Thoracic aorta (tissue), 2 donors: Measurements from ENCODE around the gene CRACDL. TPM values are rescaled to one million over a fixed set of nuclear protein-coding genes. Genes with fewer than 3 reads are reported as not detected.

Source experiments
- ATAC-seq: fragments of 150-250 bp; one replicate; pipeline ENCODE4 v1.8.0; 2017; ENCODE audit warnings: low read depth; ENCODE audit not compliant: insufficient number of reproducible peaks, low FRiP score
- DNase-seq: peaks from one replicate; pipeline ENCODE4 v3.0.0-alpha.2; 2020; ENCODE audit warnings: low spot score
- H3K27ac ChIP-seq, 2 donors: fragments of 200-600 bp; sonication (generic); 1 replicate in 1 of 2; 2 replicates in 1 of 2; pipeline ENCODE4 v1.5.1; 2016; ENCODE audit warnings: mild to moderate bottlenecking in 2 of 2, moderate library complexity in 2 of 2
- H3K27me3 ChIP-seq: fragments of 200-600 bp; sonication (generic); replicated peaks from 2 replicates; pipeline ENCODE4 v1.6.0; 2016; ENCODE audit warnings: mild to moderate bottlenecking; ENCODE audit not compliant: insufficient read depth
- H3K36me3 ChIP-seq: fragments of 200-600 bp; sonication (generic); one replicate; pipeline ENCODE4 v1.5.1; 2016
- H3K4me1 ChIP-seq, 2 donors: fragments of 200-600 bp; sonication (generic); 1 replicate in 1 of 2; 2 replicates in 1 of 2; pipeline versions ENCODE4 v1.5.1 to v1.6.0; 2016; ENCODE audit warnings: low read depth in 2 of 2, mild to moderate bottlenecking in 1 of 2; ENCODE audit not compliant: control insufficient read depth in 1 of 2
- H3K4me3 ChIP-seq: fragments of 200-600 bp; sonication (generic); 2 replicates; pipeline ENCODE4 v1.5.1; 2016; ENCODE audit warnings: mild to moderate bottlenecking
- H3K9me3 ChIP-seq: fragments of 200-600 bp; sonication (generic); 2 replicates; pipeline ENCODE4 v1.5.1; 2016
- CTCF ChIP-seq: fragments of 200-600 bp; sonication (generic); IDR thresholded peaks from one replicate; pipeline ENCODE4 v1.5.1; 2019; ENCODE audit warnings: antibody characterized with exemption
- total RNA-seq, 2 donors: library from RNA; depleted of rRNA; stranded (reverse); fragments of >200 nt; gene quantifications; one replicate each; pipeline versions ENCODE4 v1.1.0 to v1.2.3, GENCODE V29; 2016

The CRACDL gene
- total RNA-seq, 2 donors from 2014 or later, result 1.9 to 5.9 TPM

GRCh38 chr2:98867539-98868309 is 68.3 kb downstream of the CRACDL start:
- Histone ChIP-seq H3K27me3 (no peaks in the 10 kb centered on the region), H3K9me3 (no peaks in the 10 kb centered on the region), H3K4me3 (no peak overlapping the region), H3K36me3 (no peaks in the 10 kb centered on the region), H3K4me1 (peaks cover 6 to 15% of the 10 kb centered on the region in 2 donors), H3K27ac (no peak overlapping the region)
- DNase-seq (no peak), ATAC-seq (no peak)
- TF ChIP-seq CTCF, result no peak

- DNase-seq, result no peak
- H3K4me1 ChIP-seq, result peaks cover 6 to 15% of the 10 kb centered on the region in 2 donors
- peak overlapping the region in 1 of 2 donors; percentile 68 for H3K27ac ChIP-seq
- H3K27me3 ChIP-seq, result no peaks in the 10 kb centered on the region
- peaks cover 7% of the 10 kb centered on the region for H3K9me3 ChIP-seq
- H3K36me3 ChIP-seq, result no peaks in the 10 kb centered on the region
- no peak for TF ChIP-seq CTCF
- ATAC-seq, result no peak
- peak overlapping the region; percentile 50 for H3K4me3 ChIP-seq
These were observed 70.0 kb downstream of the CRACDL start for GRCh38 chr2:98866033-98866432.

GRCh38 chr2:98861601-98862000 is 74.4 kb downstream of the CRACDL start:
- DNase-seq (no peak), ATAC-seq (no peak)
- Histone ChIP-seq H3K36me3 (no peaks in the 10 kb centered on the region), H3K4me3 (no peak overlapping the region), H3K27me3 (no peaks in the 10 kb centered on the region), H3K4me1 (peaks cover 6 to 15% of the 10 kb centered on the region in 2 donors), H3K9me3 (peaks cover 7% of the 10 kb centered on the region), H3K27ac (no peak overlapping the region)
- TF ChIP-seq CTCF, result no peak

- Histone ChIP-seq H3K4me3 (no peak overlapping the region), H3K4me1 (no peaks in the 10 kb centered on the region), H3K27me3 (no peaks in the 10 kb centered on the region), H3K9me3 (peaks cover 7% of the 10 kb centered on the region), H3K36me3 (no peaks in the 10 kb centered on the region), H3K27ac (no peak overlapping the region)
- DNase-seq (no peak), ATAC-seq (no peak)
- no peak for TF ChIP-seq CTCF
These were observed 76.7 kb downstream of the CRACDL start for GRCh38 chr2:98859323-98859722.

- Histone ChIP-seq H3K4me3 (no peak overlapping the region), H3K4me1 (no peaks in the 10 kb centered on the region), H3K36me3 (no peaks in the 10 kb centered on the region), H3K27ac (no peak overlapping the region), H3K9me3 (peaks cover 2% of the 10 kb centered on the region), H3K27me3 (no peaks in the 10 kb centered on the region)
- no peak for ATAC-seq
- no peak for DNase-seq
- TF ChIP-seq CTCF, result no peak
These were observed 79.0 kb downstream of the CRACDL start for GRCh38 chr2:98857001-98857400.
